Gastroesophageal sphincter (tissue), 3 donors: ENCODE results near the gene KCNN1.

Experiments
- CTCF ChIP-seq, 4 experiments: fragments of 200-600 bp in 2 of 4; fragments of 450-650 bp in 2 of 4; sonication (generic) in 1 of 4; IDR thresholded peaks; one replicate each; pipeline ENCODE4 v1.5.1; 2017 to 2019; ENCODE audit warnings: antibody characterized with exemption in 4 of 4, mild to moderate bottlenecking in 2 of 4, moderate library complexity in 2 of 4
- EP300 ChIP-seq: sonication (generic); formaldehyde crosslinking; IDR thresholded peaks from one replicate; pipeline ENCODE4 v1.6.1; 2017; ENCODE audit warnings: antibody characterized with exemption, mild to moderate bottlenecking
- POLR2A ChIP-seq, 2 donors: fragments of 450-650 bp; IDR thresholded peaks; one replicate each; pipeline ENCODE4 v1.6.1; 2017; ENCODE audit warnings: antibody characterized with exemption in 2 of 2, mild to moderate bottlenecking in 2 of 2, moderate library complexity in 1 of 2
- POLR2AphosphoS5 ChIP-seq: sonication (generic); formaldehyde crosslinking; IDR thresholded peaks from one replicate; pipeline ENCODE4 v1.6.1; 2017; ENCODE audit warnings: antibody characterized with exemption

DNA sequence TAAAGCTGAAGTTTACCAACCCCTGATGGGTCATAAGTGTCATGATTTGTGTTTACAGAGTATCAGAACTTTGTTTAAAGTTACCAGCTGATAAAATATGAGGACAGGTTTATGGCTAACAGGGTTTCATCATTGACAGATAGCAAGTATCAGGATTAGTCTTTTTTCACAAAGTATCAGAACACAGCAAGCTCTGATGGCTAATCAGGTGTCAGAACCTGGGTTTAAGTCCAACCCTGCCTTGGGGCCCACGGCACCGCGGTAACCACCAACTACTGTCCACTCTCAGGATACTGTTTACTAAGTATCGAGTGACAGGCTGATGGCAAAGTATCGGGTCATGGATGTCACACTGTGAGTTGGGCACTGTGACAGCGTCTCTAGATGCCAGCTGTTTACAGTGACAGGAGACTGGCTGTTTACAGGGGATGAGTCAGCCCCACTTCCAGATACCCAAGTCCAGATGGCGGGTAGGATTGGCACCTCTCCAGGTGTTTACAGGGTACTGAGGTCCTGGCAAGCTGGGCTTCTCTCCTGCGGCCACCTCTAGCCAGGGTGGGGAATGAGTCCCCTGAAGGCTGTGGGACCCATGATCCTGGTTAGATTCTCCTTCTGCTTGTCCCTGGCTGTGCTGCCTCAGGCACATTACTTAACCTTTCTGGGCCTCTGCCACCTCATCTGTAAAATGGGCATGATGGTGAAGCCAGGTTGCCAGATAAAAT, 62.9 kb downstream of the KCNN1 start:
- TF ChIP-seq POLR2A (IDR thresholded peaks at IDR 0.05) (no peak), CTCF (IDR thresholded peaks at IDR 0.05) (no peak), POLR2AphosphoS5 (no peak), EP300 (no peak)
